22Rv1 (cell line): ENCODE measurements around the gene TBCK.

Experiments used
- H3K27ac ChIP-seq: fragments of 450-650 bp; 2 replicates; pipeline ENCODE4 v1.5.1; 2017
- CTCF ChIP-seq: fragments of 450-650 bp; IDR thresholded peaks from 2 replicates; pipeline ENCODE4 v1.5.1; 2017; ENCODE audit warnings: mild to moderate bottlenecking
- ZFX ChIP-seq: fragments of 450-650 bp; IDR thresholded peaks from 2 replicates; pipeline ENCODE4 v1.6.1; 2017; ENCODE audit warnings: antibody characterized with exemption, borderline replicate concordance

Gene TBCK

DNA sequence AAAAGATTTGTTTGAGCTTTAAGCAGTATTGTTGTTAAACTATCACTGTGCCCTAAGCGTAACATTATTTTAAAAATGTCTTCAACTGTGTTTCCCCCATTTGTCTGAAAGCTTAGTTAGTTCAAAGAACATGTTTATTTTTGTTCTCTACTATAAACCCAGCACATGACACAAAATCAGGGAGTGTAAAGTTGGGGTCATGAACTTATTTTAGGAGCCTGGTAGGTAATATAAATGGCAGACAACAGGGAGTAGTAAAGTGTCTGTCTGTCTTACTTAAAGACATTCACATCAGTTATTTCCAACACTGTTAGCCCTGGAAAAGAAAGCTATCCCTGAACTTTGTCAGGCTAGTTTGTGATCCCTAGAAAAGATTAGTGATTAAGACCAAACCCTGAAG is 4.2 kb upstream of the TBCK start:
- H3K27ac ChIP-seq = no peak overlapping the region
- TF ChIP-seq CTCF = no peak
- TF ChIP-seq ZFX = no peak

- no peak for TF ChIP-seq CTCF
- no peak for TF ChIP-seq ZFX
Observed at GRCh38 chr4:106318511-106318910, 2.5 kb upstream of the TBCK start.

DNA sequence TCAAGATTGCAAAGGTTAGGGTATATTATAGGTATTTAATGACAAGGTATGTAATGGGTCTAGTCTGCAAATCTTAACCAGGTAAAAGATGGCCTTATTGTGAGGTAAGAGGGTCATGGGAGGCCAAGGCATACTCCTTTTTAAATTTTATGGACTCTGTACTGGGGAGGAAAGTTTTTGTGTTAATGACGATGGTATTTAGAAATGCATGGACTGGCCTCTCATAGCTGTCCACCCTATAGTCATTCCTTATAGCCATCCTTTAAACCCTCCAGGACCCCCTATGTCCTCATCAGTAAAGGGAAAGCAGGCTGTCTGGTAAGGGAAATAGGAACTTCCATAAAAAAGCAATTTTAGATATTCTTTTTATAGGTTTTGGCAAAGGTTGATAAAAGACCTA is 1.8 kb upstream of the TBCK start:
- TF ChIP-seq ZFX = no peak
- TF ChIP-seq CTCF = no peak
- H3K27ac ChIP-seq = no peak overlapping the region

More at GRCh38 chr4:106318511-106318910, 2.5 kb upstream of the TBCK start:
- no peak overlapping the region for H3K27ac ChIP-seq

GRCh38 chr4:106316773-106317409 is 882 bp upstream of the TBCK start:
- no peak for TF ChIP-seq ZFX
- no peak for TF ChIP-seq CTCF
- peak overlapping the region; percentile 93 for H3K27ac ChIP-seq

DNA sequence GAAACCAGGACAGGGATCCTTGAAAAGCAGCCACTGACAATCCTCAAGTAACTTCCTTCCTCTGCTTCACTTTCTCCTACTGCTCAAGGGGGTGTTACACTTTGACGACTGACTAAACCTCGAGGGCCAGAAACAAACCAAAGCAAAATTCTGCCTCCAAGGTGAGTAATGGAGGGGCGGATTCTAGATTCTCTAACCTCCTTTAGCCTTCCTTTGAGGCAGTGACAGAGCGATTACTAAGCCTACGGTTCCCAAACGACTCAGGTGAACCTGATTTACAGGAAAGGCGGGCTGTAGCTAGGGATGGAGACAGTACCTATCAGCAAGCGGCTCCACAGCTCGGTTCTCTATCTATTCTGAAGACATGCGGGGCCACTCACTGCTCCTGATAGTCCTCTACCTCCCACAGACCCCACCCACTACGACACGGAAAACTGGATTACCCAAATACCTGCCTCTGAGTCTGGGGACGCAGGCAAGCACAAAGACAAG is 487 bp downstream of the TBCK start:
- no peak for TF ChIP-seq ZFX
- no peak for TF ChIP-seq CTCF
- peak overlapping the region; percentile 93 for H3K27ac ChIP-seq

- no peak for TF ChIP-seq CTCF
- TF ChIP-seq ZFX = no peak
- H3K27ac ChIP-seq = peak overlapping the region; percentile 93
Observed at GRCh38 chr4:106314960-106315359, 1.0 kb downstream of the TBCK start.

DNA sequence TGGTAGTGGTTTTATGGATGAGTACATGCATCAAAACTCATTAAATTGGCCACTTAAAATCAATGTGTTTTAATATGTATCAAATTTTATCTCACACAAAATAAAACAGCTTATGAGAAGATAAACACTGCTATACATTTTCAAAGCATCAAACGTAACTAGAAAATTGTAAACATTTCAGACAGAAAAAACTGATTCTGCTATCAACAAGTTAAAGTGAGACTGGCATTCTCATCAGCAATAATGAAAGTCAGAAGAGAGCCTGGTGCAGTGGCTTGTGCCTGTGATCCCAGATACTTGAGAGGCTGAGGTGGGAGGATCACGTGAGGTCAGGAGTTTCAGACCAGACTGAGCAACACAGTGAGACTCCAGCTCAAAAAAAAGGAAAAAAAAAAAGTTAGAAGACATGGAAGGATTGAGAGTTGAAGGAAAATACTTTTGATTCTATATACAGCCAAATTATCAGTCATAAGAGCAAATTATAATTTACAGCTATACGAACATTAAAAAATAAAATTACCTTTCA is 2.9 kb downstream of the TBCK start:
- H3K27ac ChIP-seq = no peak overlapping the region
- TF ChIP-seq CTCF = no peak
- no peak for TF ChIP-seq ZFX
